K562 (cell line): ENCODE data around the gene RAB12.

Source experiments
- BDP1 ChIP-seq: IDR thresholded peaks from 3 replicates; pipeline ENCODE4 v1.6.1; 2011; ENCODE audit not compliant: insufficient read length, insufficient read depth
- GATAD2A ChIP-seq: fragments of 450-650 bp; IDR thresholded peaks from 2 replicates; pipeline ENCODE4 v1.6.1; 2017
- MED1 ChIP-seq: sonication (generic); formaldehyde crosslinking; IDR thresholded peaks from 2 replicates; pipeline ENCODE4 v1.8.1; 2023; ENCODE audit warnings: missing genetic modification reagents, borderline replicate concordance
- ZNF12 ChIP-seq: sonication (generic); formaldehyde crosslinking; IDR thresholded peaks from 2 replicates; pipeline ENCODE4 v1.4.0; 2020; ENCODE audit warnings: mild to moderate bottlenecking, missing genetic modification reagents
- ZZZ3 ChIP-seq: fragments of 450-650 bp; IDR thresholded peaks from 2 replicates; pipeline ENCODE4 v1.6.1; 2016; ENCODE audit warnings: antibody characterized with exemption, mild to moderate bottlenecking, moderate library complexity
- TF ChIP-seq, protein P1 (sequence below): fragments of 250-450 bp; sonication (Bioruptor Pico); IDR thresholded peaks from 2 replicates; pipeline ENCODE4 v1.5.0; 2020; ENCODE audit warnings: mild to moderate bottlenecking
- TF ChIP-seq, protein P2 (sequence below): fragments of 200-800 bp; sonication (Bioruptor generic); IDR thresholded peaks from 2 replicates; pipeline ENCODE4 v1.6.1; 2016; ENCODE audit warnings: missing genetic modification characterization, missing compliant biosample characterization
- TF ChIP-seq, protein P3 (sequence below): fragments of 250-450 bp; sonication (Bioruptor Pico); IDR thresholded peaks from 2 replicates; pipeline ENCODE4 v1.4.0; 2020
- TF ChIP-seq, protein P4 (sequence below), 3 experiments: IDR thresholded peaks in 2 of 3; conservative IDR thresholded peaks in 1 of 3; 2 replicates each; pipeline ENCODE4 v1.5.1; 2011 to 2012; ENCODE audit warnings: low read length in 3 of 3, mild to moderate bottlenecking in 3 of 3, control low read depth in 2 of 3, improper control_type of control experiment in 1 of 3, inconsistent platforms in 1 of 3, low read depth in 1 of 3, mixed read lengths in 1 of 3, moderate library complexity in 1 of 3; ENCODE audit not compliant: insufficient read depth in 2 of 3
- TF ChIP-seq, protein P5 (sequence below): fragments of 450-650 bp; IDR thresholded peaks from 2 replicates; pipeline ENCODE4 v1.6.1; 2014; ENCODE audit warnings: low read depth, mild to moderate bottlenecking, moderate library complexity, borderline replicate concordance
- TF ChIP-seq, protein P6 (sequence below): fragments of 250-450 bp; sonication (Bioruptor Pico); IDR thresholded peaks from 2 replicates; pipeline ENCODE4 v1.8.0; 2021; ENCODE audit warnings: mild to moderate bottlenecking, moderate library complexity

DNA sequence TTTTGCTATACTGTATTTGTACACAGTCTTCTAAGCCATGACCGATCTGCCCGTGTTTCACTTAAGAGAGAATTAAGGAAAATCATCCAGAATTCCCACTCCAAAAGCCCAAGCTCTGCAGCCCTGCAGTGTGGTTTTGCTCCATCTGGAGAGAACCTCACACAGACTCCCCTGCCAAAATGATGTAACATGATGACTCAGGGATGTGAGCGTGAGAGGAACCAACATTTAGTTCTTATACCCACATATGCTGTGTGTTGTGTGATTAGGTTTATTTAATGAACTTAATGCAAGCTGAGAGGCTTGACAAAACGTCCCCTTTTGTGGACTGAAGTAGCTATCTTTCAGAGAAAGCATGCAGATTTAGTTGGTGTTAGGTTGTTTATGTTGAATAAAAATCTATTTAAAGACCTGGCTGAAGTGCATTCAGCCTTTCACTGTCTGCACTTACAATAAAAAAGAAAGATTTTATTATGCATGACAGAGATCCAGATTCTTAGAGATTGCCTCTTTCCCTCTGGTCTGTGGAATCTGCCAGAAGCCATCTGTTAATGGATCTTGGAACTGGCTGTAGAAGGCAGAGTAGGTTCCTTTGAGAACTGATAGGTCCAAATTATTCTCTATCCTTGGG lies 6.3 kb downstream of the RAB12 start:
- TF ChIP-seq GATAD2A = no peak
- TF ChIP-seq ZNF12 (CRISPR knock-in tag) = no peak
- TF ChIP-seq, protein P1, sequence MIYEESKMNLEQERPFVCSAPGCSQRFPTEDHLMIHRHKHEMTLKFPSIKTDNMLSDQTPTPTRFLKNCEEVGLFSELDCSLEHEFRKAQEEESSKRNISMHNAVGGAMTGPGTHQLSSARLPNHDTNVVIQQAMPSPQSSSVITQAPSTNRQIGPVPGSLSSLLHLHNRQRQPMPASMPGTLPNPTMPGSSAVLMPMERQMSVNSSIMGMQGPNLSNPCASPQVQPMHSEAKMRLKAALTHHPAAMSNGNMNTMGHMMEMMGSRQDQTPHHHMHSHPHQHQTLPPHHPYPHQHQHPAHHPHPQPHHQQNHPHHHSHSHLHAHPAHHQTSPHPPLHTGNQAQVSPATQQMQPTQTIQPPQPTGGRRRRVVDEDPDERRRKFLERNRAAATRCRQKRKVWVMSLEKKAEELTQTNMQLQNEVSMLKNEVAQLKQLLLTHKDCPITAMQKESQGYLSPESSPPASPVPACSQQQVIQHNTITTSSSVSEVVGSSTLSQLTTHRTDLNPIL (CRISPR knock-in tag) = no peak
- TF ChIP-seq, protein P2, sequence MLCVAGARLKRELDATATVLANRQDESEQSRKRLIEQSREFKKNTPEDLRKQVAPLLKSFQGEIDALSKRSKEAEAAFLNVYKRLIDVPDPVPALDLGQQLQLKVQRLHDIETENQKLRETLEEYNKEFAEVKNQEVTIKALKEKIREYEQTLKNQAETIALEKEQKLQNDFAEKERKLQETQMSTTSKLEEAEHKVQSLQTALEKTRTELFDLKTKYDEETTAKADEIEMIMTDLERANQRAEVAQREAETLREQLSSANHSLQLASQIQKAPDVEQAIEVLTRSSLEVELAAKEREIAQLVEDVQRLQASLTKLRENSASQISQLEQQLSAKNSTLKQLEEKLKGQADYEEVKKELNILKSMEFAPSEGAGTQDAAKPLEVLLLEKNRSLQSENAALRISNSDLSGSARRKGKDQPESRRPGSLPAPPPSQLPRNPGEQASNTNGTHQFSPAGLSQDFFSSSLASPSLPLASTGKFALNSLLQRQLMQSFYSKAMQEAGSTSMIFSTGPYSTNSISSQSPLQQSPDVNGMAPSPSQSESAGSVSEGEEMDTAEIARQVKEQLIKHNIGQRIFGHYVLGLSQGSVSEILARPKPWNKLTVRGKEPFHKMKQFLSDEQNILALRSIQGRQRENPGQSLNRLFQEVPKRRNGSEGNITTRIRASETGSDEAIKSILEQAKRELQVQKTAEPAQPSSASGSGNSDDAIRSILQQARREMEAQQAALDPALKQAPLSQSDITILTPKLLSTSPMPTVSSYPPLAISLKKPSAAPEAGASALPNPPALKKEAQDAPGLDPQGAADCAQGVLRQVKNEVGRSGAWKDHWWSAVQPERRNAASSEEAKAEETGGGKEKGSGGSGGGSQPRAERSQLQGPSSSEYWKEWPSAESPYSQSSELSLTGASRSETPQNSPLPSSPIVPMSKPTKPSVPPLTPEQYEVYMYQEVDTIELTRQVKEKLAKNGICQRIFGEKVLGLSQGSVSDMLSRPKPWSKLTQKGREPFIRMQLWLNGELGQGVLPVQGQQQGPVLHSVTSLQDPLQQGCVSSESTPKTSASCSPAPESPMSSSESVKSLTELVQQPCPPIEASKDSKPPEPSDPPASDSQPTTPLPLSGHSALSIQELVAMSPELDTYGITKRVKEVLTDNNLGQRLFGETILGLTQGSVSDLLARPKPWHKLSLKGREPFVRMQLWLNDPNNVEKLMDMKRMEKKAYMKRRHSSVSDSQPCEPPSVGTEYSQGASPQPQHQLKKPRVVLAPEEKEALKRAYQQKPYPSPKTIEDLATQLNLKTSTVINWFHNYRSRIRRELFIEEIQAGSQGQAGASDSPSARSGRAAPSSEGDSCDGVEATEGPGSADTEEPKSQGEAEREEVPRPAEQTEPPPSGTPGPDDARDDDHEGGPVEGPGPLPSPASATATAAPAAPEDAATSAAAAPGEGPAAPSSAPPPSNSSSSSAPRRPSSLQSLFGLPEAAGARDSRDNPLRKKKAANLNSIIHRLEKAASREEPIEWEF (CRISPR knock-in tag) = no peak
- TF ChIP-seq, protein P3, sequence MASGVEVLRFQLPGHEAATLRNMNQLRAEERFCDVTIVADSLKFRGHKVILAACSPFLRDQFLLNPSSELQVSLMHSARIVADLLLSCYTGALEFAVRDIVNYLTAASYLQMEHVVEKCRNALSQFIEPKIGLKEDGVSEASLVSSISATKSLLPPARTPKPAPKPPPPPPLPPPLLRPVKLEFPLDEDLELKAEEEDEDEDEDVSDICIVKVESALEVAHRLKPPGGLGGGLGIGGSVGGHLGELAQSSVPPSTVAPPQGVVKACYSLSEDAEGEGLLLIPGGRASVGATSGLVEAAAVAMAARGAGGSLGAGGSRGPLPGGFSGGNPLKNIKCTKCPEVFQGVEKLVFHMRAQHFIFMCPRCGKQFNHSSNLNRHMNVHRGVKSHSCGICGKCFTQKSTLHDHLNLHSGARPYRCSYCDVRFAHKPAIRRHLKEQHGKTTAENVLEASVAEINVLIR (CRISPR knock-in tag) = no peak
- TF ChIP-seq, protein P4, sequence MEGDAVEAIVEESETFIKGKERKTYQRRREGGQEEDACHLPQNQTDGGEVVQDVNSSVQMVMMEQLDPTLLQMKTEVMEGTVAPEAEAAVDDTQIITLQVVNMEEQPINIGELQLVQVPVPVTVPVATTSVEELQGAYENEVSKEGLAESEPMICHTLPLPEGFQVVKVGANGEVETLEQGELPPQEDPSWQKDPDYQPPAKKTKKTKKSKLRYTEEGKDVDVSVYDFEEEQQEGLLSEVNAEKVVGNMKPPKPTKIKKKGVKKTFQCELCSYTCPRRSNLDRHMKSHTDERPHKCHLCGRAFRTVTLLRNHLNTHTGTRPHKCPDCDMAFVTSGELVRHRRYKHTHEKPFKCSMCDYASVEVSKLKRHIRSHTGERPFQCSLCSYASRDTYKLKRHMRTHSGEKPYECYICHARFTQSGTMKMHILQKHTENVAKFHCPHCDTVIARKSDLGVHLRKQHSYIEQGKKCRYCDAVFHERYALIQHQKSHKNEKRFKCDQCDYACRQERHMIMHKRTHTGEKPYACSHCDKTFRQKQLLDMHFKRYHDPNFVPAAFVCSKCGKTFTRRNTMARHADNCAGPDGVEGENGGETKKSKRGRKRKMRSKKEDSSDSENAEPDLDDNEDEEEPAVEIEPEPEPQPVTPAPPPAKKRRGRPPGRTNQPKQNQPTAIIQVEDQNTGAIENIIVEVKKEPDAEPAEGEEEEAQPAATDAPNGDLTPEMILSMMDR (IDR thresholded peaks at IDR 0.05 in 2 of 3, conservative IDR thresholded peaks at IDR 0.05 in 1 of 3; ENCODE audit: insufficient read depth in 2 of 3, low read depth in 1 of 3, low read length in 3 of 3) = no peak
- TF ChIP-seq MED1 (CRISPR knock-in tag) = no peak
- TF ChIP-seq, protein P5, sequence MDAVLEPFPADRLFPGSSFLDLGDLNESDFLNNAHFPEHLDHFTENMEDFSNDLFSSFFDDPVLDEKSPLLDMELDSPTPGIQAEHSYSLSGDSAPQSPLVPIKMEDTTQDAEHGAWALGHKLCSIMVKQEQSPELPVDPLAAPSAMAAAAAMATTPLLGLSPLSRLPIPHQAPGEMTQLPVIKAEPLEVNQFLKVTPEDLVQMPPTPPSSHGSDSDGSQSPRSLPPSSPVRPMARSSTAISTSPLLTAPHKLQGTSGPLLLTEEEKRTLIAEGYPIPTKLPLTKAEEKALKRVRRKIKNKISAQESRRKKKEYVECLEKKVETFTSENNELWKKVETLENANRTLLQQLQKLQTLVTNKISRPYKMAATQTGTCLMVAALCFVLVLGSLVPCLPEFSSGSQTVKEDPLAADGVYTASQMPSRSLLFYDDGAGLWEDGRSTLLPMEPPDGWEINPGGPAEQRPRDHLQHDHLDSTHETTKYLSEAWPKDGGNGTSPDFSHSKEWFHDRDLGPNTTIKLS = no peak
- no peak for TF ChIP-seq ZZZ3
- TF ChIP-seq, protein P6, sequence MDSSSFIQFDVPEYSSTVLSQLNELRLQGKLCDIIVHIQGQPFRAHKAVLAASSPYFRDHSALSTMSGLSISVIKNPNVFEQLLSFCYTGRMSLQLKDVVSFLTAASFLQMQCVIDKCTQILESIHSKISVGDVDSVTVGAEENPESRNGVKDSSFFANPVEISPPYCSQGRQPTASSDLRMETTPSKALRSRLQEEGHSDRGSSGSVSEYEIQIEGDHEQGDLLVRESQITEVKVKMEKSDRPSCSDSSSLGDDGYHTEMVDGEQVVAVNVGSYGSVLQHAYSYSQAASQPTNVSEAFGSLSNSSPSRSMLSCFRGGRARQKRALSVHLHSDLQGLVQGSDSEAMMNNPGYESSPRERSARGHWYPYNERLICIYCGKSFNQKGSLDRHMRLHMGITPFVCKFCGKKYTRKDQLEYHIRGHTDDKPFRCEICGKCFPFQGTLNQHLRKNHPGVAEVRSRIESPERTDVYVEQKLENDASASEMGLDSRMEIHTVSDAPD (CRISPR knock-in tag) = no peak
- no peak for TF ChIP-seq BDP1
